HCT116 (cell line): ENCODE data around the gene TMEM100. TPM values are rescaled to one million over a fixed set of nuclear protein-coding genes. Genes with fewer than 3 reads are reported as not detected.

Source experiments
- ATAC-seq: fragments of 200-7000 bp; cut with Tn5 transposase; 2 replicates; pipeline ENCODE4 v1.9.1; 2020; ENCODE audit warnings: mild to moderate bottlenecking, moderate library complexity
- BruUV-seq: library from RNA; stranded (reverse); fragments of 400-500 nt; replicated peaks from 2 replicates; lab custom pipeline; 2021; lab: Mats Ljungman, UMichigan
- CTCF ChIA-PET: fragments of 300-600 bp; sonication (Branson Sonifier 250); formaldehyde crosslinking; loops from one replicate; lab custom pipeline; 2021; ENCODE audit warnings: antibody characterized with exemption; lab: Charles Lee
- POLR2A ChIA-PET: fragments of 300-600, 350-600 bp; sonication (Branson Sonifier 250); formaldehyde crosslinking; loops from one replicate; lab custom pipeline; 2021; ENCODE audit warnings: antibody characterized with exemption; lab: Charles Lee
- RAD21 ChIA-PET, 2 experiments: fragments of 300-600 bp; sonication (Branson Sonifier 250); formaldehyde crosslinking; loops; one replicate each; lab custom pipeline; 2023; ENCODE audit warnings: low total read pairs in 2 of 2; ENCODE audit not compliant: uncharacterized antibody in 2 of 2, unreplicated experiment in 2 of 2, low non-redundant PET in 1 of 2; lab: Charles Lee
- DNase-seq: peaks from one replicate; pipeline ENCODE4 v3.0.0-alpha.2; 2010; ENCODE audit warnings: low read depth, low spot score
- H2AFZ ChIP-seq: fragments of 200-600 bp; shearing (Covaris generic), sonication (generic); 2 replicates; pipeline ENCODE4 v1.6.1; 2017; ENCODE audit warnings: low read depth, mixed run types, mixed read lengths, antibody characterized with exemption, low read length; ENCODE audit not compliant: poor library complexity, severe bottlenecking
- H3K27ac ChIP-seq: 2 replicates; pipeline ENCODE4 v1.5.1; 2012; ENCODE audit warnings: low read depth, low read length
- H3K27me3 ChIP-seq: fragments of 200-600 bp; sonication (generic); 2 replicates; pipeline ENCODE4 v1.6.1; 2016; ENCODE audit warnings: mixed run types, low read length, mixed read lengths; ENCODE audit not compliant: insufficient read depth
- H3K36me3 ChIP-seq, 2 experiments: fragments of 200-500 bp in 1 of 2; fragments of 200-600 bp in 1 of 2; sonication (Bioruptor generic) in 1 of 2; sonication (generic) in 1 of 2; 2 replicates each; pipeline versions ENCODE4 v1.5.1 to v1.6.1; 2014 to 2016; ENCODE audit warnings: low read length in 2 of 2, inconsistent platforms in 1 of 2, mixed read lengths in 1 of 2, mixed run types in 1 of 2; ENCODE audit not compliant: insufficient read depth in 2 of 2, control insufficient read depth in 1 of 2
- H3K4me1 ChIP-seq, 2 experiments: fragments of 200-600 bp in 1 of 2; sonication (generic) in 1 of 2; 2 replicates each; pipeline versions ENCODE4 v1.5.1 to v1.6.1; 2012 to 2017; ENCODE audit warnings: low read length in 2 of 2, inconsistent platforms in 1 of 2, mild to moderate bottlenecking in 1 of 2, mixed read lengths in 1 of 2, mixed run types in 1 of 2, moderate library complexity in 1 of 2; ENCODE audit not compliant: insufficient read depth in 2 of 2, control insufficient read depth in 1 of 2
- H3K4me2 ChIP-seq: fragments of 200-600 bp; sonication (generic); 2 replicates; pipeline ENCODE4 v1.6.1; 2017; ENCODE audit warnings: mixed run types, low read length, mixed read lengths
- H3K4me3 ChIP-seq, 2 experiments: fragments of 200-600 bp in 1 of 2; sonication (generic) in 1 of 2; replicated peaks in 1 of 2; 2 replicates each; pipeline ENCODE4 v1.5.1; 2011 to 2016; ENCODE audit warnings: low read length in 2 of 2, control low read depth in 1 of 2, low read depth in 1 of 2, mild to moderate bottlenecking in 1 of 2, mixed read lengths in 1 of 2, mixed run types in 1 of 2
- H3K79me2 ChIP-seq: fragments of 200-600 bp; sonication (generic); 2 replicates; pipeline ENCODE4 v1.6.1; 2017; ENCODE audit warnings: mild to moderate bottlenecking, mixed run types, low read length, moderate library complexity, mixed read lengths; ENCODE audit not compliant: insufficient read depth
- H3K9ac ChIP-seq: fragments of 200-600 bp; sonication (generic); 2 replicates; pipeline ENCODE4 v1.6.1; 2016; ENCODE audit warnings: low read length, mixed read lengths
- H3K9me2 ChIP-seq: fragments of 200-600 bp; sonication (generic), shearing (Covaris generic); 2 replicates; pipeline ENCODE4 v1.6.1; 2017; ENCODE audit warnings: mixed run types, mild to moderate bottlenecking, moderate library complexity; ENCODE audit not compliant: insufficient read depth
- H3K9me3 ChIP-seq, 2 experiments: fragments of 200-500 bp in 1 of 2; fragments of 200-600 bp in 1 of 2; sonication (Bioruptor generic) in 1 of 2; sonication (generic) in 1 of 2; 2 replicates each; pipeline ENCODE4 v1.6.1; 2014 to 2017; ENCODE audit warnings: low read length in 2 of 2, mixed read lengths in 2 of 2, inconsistent platforms in 1 of 2, low read depth in 1 of 2, mild to moderate bottlenecking in 1 of 2, mixed run types in 1 of 2, moderate library complexity in 1 of 2; ENCODE audit not compliant: control insufficient read depth in 1 of 2, insufficient read depth in 1 of 2
- H4K20me1 ChIP-seq: fragments of 200-600 bp; sonication (generic), shearing (Covaris generic); 2 replicates; pipeline ENCODE4 v1.6.1; 2017; ENCODE audit warnings: mixed run types, mild to moderate bottlenecking, moderate library complexity; ENCODE audit not compliant: insufficient read depth
- ATF3 ChIP-seq: IDR thresholded peaks from 2 replicates; pipeline ENCODE4 v1.6.1; 2012
- CBX3 ChIP-seq: IDR thresholded peaks from 2 replicates; pipeline ENCODE4 v1.6.1; 2012; ENCODE audit warnings: low read depth
- CEBPB ChIP-seq: IDR thresholded peaks from 2 replicates; pipeline ENCODE4 v1.6.1; 2012; ENCODE audit warnings: low read depth
- ELF1 ChIP-seq: IDR thresholded peaks from 2 replicates; pipeline ENCODE4 v1.6.1; 2012; ENCODE audit warnings: low read depth, borderline replicate concordance
- EZH2 ChIP-seq: fragments of 200-600 bp; sonication (generic); IDR thresholded peaks from 2 replicates; pipeline ENCODE4 v1.6.1; 2017; ENCODE audit warnings: antibody characterized with exemption, mixed run types
- EZH2phosphoT487 ChIP-seq: fragments of 200-600 bp; IDR thresholded peaks from 2 replicates; pipeline ENCODE4 v1.6.1; 2018; ENCODE audit warnings: antibody characterized with exemption, borderline replicate concordance
- FOSL1 ChIP-seq: IDR thresholded peaks from 2 replicates; pipeline ENCODE4 v1.6.1; 2012; ENCODE audit warnings: low read depth
- JUND ChIP-seq: IDR thresholded peaks from 2 replicates; pipeline ENCODE4 v1.6.1; 2012
- POLR2A ChIP-seq: IDR thresholded peaks from 2 replicates; pipeline ENCODE4 v1.7.0; 2011; ENCODE audit warnings: borderline replicate concordance; ENCODE audit not compliant: insufficient read depth, insufficient read length; ENCODE audit errors: extremely low read depth
- POLR2AphosphoS5 ChIP-seq: IDR thresholded peaks from 2 replicates; pipeline ENCODE4 v1.6.1; 2011; ENCODE audit warnings: mild to moderate bottlenecking, low read depth, low read length, moderate library complexity
- SP1 ChIP-seq: IDR thresholded peaks from 2 replicates; pipeline ENCODE4 v1.6.1; 2012; ENCODE audit warnings: low read depth
- SRF ChIP-seq: IDR thresholded peaks from 2 replicates; pipeline ENCODE4 v1.6.1; 2012; ENCODE audit warnings: low read depth
- TCF7L2 ChIP-seq: IDR thresholded peaks from 2 replicates; pipeline ENCODE4 v1.7.0; 2011; ENCODE audit warnings: borderline replicate concordance, inconsistent platforms; ENCODE audit not compliant: insufficient read depth, insufficient read length; ENCODE audit errors: extremely low read depth
- YY1 ChIP-seq: IDR thresholded peaks from 2 replicates; pipeline ENCODE4 v1.6.1; 2011; ENCODE audit warnings: low read length, low read depth, moderate library complexity, mild to moderate bottlenecking; ENCODE audit not compliant: insufficient replicate concordance; ENCODE audit errors: extremely low read depth
- ZFX ChIP-seq: fragments of 450-650 bp; IDR thresholded peaks from 2 replicates; pipeline ENCODE4 v1.6.1; 2017
- ZNF274 ChIP-seq: fragments of 200-500 bp; sonication (Bioruptor generic); IDR thresholded peaks from 2 replicates; pipeline ENCODE4 v1.6.1; 2014; ENCODE audit warnings: mild to moderate bottlenecking, low read depth, low read length, inconsistent platforms
- intact Hi-C: fragments of 100-400 bp; cut with micrococcal nuclease; formaldehyde crosslinking; loops from 2 replicates; pipeline ENCODE4 v1.10.0; 2022
- total RNA-seq: library from RNA; stranded (reverse); gene quantifications from one replicate; pipeline ENCODE4 v1.2.1, GENCODE V29; 2021; ENCODE audit not compliant: unreplicated experiment
- TF ChIP-seq, protein P1 (sequence below): IDR thresholded peaks from 2 replicates; pipeline ENCODE4 v1.6.1; 2012

Gene TMEM100
- total RNA-seq, 1 experiment from 2014 or later = not detected

DNA sequence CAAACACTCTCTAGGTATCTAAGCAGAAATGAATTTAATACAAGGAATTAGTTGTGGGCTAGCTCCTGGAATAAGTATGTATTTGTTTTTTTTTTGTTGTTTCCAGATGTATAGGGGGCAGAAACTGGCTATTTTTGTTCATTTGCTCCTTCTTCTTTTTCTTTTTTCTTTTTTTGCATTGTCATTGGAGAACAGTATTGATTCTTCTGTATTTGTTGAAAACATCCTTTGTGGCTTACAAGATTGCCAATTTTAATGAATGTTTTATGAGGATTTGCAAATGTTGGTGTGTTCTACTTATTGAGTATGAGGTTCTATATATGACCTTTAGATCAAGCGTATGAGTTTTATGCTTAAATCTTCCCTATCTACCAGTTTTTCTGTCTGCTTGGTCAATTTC is 22.6 kb upstream of the TMEM100 start (continued):
- TF ChIP-seq CBX3 (no peak), SRF (no peak), ZFX (no peak), YY1 (no peak), ELF1 (no peak)

GRCh38 chr17:55743103-55743679 is 20.5 kb upstream of the TMEM100 start:
- Histone ChIP-seq H3K9me2 (no peaks in the 10 kb centered on the region), H4K20me1 (no peaks in the 10 kb centered on the region), H3K79me2 (no peaks in the 10 kb centered on the region), H3K4me3 (peak overlapping the region; percentile 3 to 28; a peak in 3 of 4 replicates), H3K27me3 (no peaks in the 10 kb centered on the region), H2AFZ (peak overlapping the region; percentile 81), H3K9ac (0 out of 2 replicates have a peak overlapping the region, but pooled peaks have one; percentile 3), H3K9me3 (no peaks in the 10 kb centered on the region), H3K4me2 (peak overlapping the region; percentile 63), H3K27ac (no peak overlapping the region), H3K36me3 (no peaks in the 10 kb centered on the region), H3K4me1 (peaks cover 9 to 16% of the 10 kb centered on the region in 2 experiments; a peak in 3 of 4 replicates)
- ATAC-seq (peak; percentile 89), DNase-seq (peak; percentile 85)
- ChIA-PET POLR2A (interaction anchor here (1.4 to 3.2 kb wide), 3 partner anchors 8 to 13 kb away, joined by 4 to 21 read pairs (median 5); partner anchors contain the start of gene PCTP), CTCF (interaction anchor here (1.0 to 2.2 kb wide), 3 partner anchors 8 to 27 kb away, joined by 3 to 11 read pairs (median 4); no protein-coding TSS in a partner anchor), RAD21 (no interaction called here)
- no TSS peak for BruUV-seq
- intact Hi-C loops = no loop called here
- no peak for TF ChIP-seq ATF3
- peak; percentile 57 for TF ChIP-seq POLR2AphosphoS5
- TF ChIP-seq ZNF274 = no peak
- TF ChIP-seq CBX3 = peak; percentile 65; the same call in 1 of the 2 replicates
- TF ChIP-seq EZH2 = no peak
- peak; percentile 88 for TF ChIP-seq JUND
- no peak for TF ChIP-seq TCF7L2
- no peak for TF ChIP-seq POLR2A
- peak; percentile 85 for TF ChIP-seq FOSL1
- TF ChIP-seq SRF = no peak
- TF ChIP-seq ZFX = no peak
- no peak for TF ChIP-seq YY1
- peak; percentile 61 for TF ChIP-seq SP1
- TF ChIP-seq, protein P1, sequence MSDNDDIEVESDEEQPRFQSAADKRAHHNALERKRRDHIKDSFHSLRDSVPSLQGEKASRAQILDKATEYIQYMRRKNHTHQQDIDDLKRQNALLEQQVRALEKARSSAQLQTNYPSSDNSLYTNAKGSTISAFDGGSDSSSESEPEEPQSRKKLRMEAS = peak; percentile 71
- no peak for TF ChIP-seq EZH2phosphoT487
- TF ChIP-seq CEBPB = peak; percentile 92
